ENCODE measurements around the gene PLAC8L1. TPM values are rescaled to one million over a fixed set of nuclear protein-coding genes. Genes with fewer than 3 reads are reported as not detected.

The PLAC8L1 gene
- total RNA-seq, 4 donors from 2014 or later, result not detected

DNA sequence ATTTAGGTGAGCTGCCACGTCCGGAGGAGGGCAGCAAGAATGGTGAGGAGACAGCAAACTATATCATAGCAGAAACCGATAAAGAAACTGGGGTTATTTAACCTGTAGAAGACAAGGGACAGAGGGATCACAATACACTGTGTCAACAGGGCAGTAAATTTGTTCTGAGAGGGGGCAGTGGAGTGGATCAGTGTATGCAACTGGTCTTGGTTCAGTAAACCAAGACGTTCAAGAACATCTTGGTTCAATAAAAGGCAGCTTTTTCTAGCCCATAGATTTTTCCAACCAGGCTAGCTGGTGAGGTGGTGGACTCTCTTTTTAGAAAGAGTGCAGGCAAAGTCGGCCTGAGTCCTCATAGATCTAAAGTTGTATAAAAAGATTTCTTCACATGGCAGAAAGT is 55.3 kb downstream of the PLAC8L1 start:
- in situ Hi-C loops (cut with MboI; ENCODE audit: low sequenced_read_pairs in 4 of 4) (loop anchor here (10.0 to 25.0 kb wide), 3 partner anchors 135 to 1845 kb away; no protein-coding TSS in a partner anchor), intact Hi-C loops (cut with DNase I; ENCODE audit: low total_unique reads) (loop anchor here (5.0 kb wide), 1 partner anchor 1848 kb away; no protein-coding TSS in a partner anchor)
- H3K36me3 ChIP-seq, result no peaks in the 10 kb centered on the region
- ATAC-seq (no peak), DNase-seq (no peak)
- H3K27ac ChIP-seq, result no peak overlapping the region
- H3K9me3 ChIP-seq, result no peaks in the 10 kb centered on the region
- H3K4me3 ChIP-seq, result no peak overlapping the region
- TF ChIP-seq, protein P1, sequence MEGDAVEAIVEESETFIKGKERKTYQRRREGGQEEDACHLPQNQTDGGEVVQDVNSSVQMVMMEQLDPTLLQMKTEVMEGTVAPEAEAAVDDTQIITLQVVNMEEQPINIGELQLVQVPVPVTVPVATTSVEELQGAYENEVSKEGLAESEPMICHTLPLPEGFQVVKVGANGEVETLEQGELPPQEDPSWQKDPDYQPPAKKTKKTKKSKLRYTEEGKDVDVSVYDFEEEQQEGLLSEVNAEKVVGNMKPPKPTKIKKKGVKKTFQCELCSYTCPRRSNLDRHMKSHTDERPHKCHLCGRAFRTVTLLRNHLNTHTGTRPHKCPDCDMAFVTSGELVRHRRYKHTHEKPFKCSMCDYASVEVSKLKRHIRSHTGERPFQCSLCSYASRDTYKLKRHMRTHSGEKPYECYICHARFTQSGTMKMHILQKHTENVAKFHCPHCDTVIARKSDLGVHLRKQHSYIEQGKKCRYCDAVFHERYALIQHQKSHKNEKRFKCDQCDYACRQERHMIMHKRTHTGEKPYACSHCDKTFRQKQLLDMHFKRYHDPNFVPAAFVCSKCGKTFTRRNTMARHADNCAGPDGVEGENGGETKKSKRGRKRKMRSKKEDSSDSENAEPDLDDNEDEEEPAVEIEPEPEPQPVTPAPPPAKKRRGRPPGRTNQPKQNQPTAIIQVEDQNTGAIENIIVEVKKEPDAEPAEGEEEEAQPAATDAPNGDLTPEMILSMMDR (IDR thresholded peaks at IDR 0.05 in 4 of 5, conservative IDR thresholded peaks at IDR 0.05 in 1 of 5), result no peak
- no peak for TF ChIP-seq POLR2A (IDR thresholded peaks at IDR 0.05)
- H3K27me3 ChIP-seq, result no peaks in the 10 kb centered on the region
- peaks cover 0 to 4% of the 10 kb centered on the region in 2 donors for H3K4me1 ChIP-seq

DNA sequence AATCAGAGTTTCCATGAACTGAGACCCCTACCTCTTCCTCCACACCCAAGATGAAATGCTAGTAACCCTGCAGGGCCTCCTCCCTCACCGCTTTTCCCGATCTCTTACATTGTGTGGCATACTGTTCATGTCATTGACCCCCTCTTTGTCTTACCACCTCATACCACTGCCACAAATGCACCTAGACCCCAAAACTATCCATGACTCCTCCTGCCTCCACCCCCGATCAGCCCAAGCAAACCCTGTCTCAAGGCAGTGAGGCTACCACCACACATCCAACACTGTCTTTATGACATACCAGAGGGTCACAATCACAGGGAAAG is 55.7 kb downstream of the PLAC8L1 start:
- in situ Hi-C loops (cut with MboI; ENCODE audit: low sequenced_read_pairs in 4 of 4), result loop anchor here (10.0 to 25.0 kb wide), 4 partner anchors 135 to 1845 kb away; no protein-coding TSS in a partner anchor
- H3K9me3 ChIP-seq, result no peaks in the 10 kb centered on the region
- TF ChIP-seq POLR2A (IDR thresholded peaks at IDR 0.05), result no peak
- TF ChIP-seq, protein P1 (IDR thresholded peaks at IDR 0.05 in 4 of 5, conservative IDR thresholded peaks at IDR 0.05 in 1 of 5), result no peak
- no peak overlapping the region for H3K4me3 ChIP-seq
- H3K27me3 ChIP-seq, result no peaks in the 10 kb centered on the region
- no peak overlapping the region for H3K27ac ChIP-seq
- intact Hi-C loops (cut with DNase I; ENCODE audit: low total_unique reads), result loop anchor here (1.0 to 5.0 kb wide), 6 partner anchors 112 to 1847 kb away; partner anchors contain the start of genes PRELID2 and SH3RF2
- no peaks in the 10 kb centered on the region for H3K36me3 ChIP-seq
- H3K4me1 ChIP-seq, result peaks cover 0 to 4% of the 10 kb centered on the region in 2 donors
- DNase-seq (no peak), ATAC-seq (no peak)

DNA sequence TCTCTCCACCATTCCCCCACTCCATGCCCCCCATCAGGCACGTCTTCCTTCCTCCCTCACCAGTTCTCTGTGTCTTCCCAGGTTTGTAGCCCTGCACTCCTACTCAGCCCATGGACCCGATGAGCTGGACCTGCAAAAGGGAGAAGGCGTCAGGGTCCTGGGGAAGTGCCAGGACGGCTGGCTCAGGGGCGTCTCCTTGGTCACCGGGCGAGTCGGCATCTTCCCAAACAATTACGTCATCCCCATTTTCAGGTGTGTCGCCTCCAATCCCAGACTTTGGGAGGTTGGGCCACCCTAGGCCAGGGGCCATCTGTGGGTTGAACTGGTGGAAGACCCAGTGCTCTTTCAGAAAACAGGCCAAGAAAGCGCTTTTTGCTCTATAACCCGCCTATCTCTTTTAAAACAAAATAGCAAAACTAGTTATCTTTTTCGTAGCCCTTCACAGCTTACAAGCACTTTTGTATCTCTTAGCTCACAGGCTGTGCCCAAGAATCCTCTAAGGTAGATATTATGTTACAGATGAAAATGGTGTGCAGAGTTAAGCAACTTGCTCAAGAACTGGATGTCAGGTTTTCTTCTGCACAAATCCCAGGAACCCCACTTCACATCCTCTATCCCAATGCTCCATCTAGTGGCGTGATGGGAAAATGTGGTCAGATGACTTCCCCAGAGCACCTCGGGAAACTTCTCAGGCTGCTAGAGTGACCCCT is 56.2 kb downstream of the PLAC8L1 start:
- Histone ChIP-seq H3K4me1 (peaks cover 0 to 4% of the 10 kb centered on the region in 2 donors), H3K27ac (peak overlapping the region in 1 of 4 donors; percentile 13), H3K9me3 (no peaks in the 10 kb centered on the region), H3K4me3 (no peak overlapping the region), H3K36me3 (no peaks in the 10 kb centered on the region), H3K27me3 (no peaks in the 10 kb centered on the region)
- TF ChIP-seq, protein P1 (IDR thresholded peaks at IDR 0.05 in 4 of 5, conservative IDR thresholded peaks at IDR 0.05 in 1 of 5), result peak; percentile 38 to 66 (median 56)
- no peak for TF ChIP-seq POLR2A (IDR thresholded peaks at IDR 0.05)
- DNase-seq (peak in 1 of 2 donors; percentile 35), ATAC-seq (peak; percentile 61 to 92)
- in situ Hi-C loops (cut with MboI; ENCODE audit: low sequenced_read_pairs in 4 of 4), result loop anchor here in 1 of 4 donors (25.0 kb wide), 1 partner anchor 1837 kb away; no protein-coding TSS in a partner anchor
- intact Hi-C loops (cut with DNase I; ENCODE audit: low total_unique reads), result loop anchor here (1.0 to 5.0 kb wide), 5 partner anchors 112 to 368 kb away; partner anchors contain the start of genes PRELID2 and SH3RF2

DNA sequence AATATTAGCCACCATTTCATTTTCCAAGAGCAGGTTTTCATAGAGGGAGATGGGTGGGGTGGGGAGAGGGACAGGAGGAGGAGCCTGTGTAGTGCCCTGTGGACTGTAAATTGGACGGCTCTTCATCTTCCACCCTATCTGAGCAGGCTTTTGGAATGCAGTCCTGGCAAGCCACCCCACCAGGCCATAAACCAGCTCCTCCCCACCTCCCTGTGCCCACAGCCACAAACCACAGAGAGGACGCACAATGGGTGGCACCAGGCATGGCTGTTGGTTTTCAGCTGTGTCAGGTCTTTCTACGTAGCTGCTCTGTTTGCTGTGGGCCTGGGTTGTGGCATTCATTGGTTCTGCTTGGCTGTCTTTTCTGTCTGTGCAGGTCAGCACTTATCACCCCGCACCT is 58.0 kb downstream of the PLAC8L1 start:
- intact Hi-C loops (cut with DNase I; ENCODE audit: low total_unique reads), result loop anchor here (5.0 kb wide), 4 partner anchors 110 to 350 kb away; partner anchors contain the start of genes PRELID2 and SH3RF2
- no peak for TF ChIP-seq POLR2A (IDR thresholded peaks at IDR 0.05)
- TF ChIP-seq, protein P1 (IDR thresholded peaks at IDR 0.05 in 4 of 5, conservative IDR thresholded peaks at IDR 0.05 in 1 of 5), result no peak
- in situ Hi-C loops (cut with MboI; ENCODE audit: low sequenced_read_pairs in 4 of 4), result loop anchor here in 1 of 4 donors (25.0 kb wide), 1 partner anchor 1835 kb away; no protein-coding TSS in a partner anchor

More for the DNA sequence above, 58.0 kb downstream of the PLAC8L1 start:
- no peaks in the 10 kb centered on the region for H3K36me3 ChIP-seq
- no peak for DNase-seq
- ATAC-seq, result no peak
- no peaks in the 10 kb centered on the region for H3K9me3 ChIP-seq
- H3K4me1 ChIP-seq, result peaks cover 0 to 4% of the 10 kb centered on the region in 2 donors
- no peaks in the 10 kb centered on the region for H3K27me3 ChIP-seq
- H3K4me3 ChIP-seq, result no peak overlapping the region
- no peak overlapping the region for H3K27ac ChIP-seq

Data from gastrocnemius medialis (tissue), 4 donors.